ENCODE results near the gene DGUOK.

The DGUOK gene

DNA sequence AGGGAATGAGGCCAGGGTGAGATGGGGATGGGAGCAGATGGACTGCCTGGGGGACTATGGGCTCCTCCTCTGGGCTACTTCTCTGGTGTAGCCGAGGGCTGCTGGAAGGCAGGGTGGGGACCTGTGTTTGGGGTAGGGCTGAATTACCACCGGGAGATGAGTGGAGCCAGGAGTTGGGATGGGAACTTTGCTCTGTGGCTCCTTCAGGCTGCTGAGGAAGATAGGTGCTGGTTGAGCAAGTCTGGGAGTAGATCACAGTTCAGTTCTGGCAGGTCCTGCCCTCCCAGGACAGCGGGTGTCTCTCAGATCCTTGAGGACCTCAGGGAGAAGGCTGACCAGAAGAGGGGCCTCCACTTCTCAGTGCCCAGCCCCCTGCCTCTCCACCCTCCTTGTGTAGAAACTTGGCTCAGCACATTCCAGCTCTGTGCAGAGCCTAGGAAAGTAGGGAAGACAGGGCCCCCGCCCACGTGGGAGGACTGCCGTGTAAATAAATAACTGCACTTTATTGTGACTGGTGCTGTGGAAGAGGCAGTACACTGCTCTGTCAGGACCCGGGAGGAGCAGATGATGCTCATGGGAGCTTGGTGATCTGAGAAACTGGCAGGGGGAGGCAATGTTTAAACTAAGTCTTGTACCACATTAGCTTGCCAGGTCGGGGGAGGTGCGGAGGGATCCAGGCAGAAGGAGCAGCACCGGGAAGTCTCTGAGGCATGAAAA is 73.4 kb downstream of the DGUOK start:
- no peak overlapping the region for H3K27ac ChIP-seq (ENCODE audit: low read length)

DNA sequence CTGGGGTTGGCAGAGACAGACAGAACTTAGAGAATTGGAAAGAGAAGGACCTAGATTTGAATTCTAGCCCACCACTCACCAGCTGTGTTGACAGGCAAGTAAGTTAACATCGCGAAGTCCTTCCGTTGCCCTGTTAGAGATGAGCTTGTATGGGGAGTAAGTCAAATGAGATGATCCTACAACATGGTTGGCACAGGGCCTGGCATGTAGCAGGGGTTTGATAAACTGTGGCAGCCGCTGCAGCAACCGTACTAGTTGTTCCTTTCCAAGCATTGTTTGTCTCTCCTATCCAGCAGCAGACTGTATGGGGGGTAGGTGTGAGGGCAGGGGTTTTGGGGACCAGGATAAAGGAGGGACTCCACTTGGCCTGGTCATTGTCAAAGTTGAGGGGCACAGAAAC is 74.0 kb downstream of the DGUOK start:
- Histone ChIP-seq H3K4me3 (ENCODE audit: low read length in 2 of 2) (no peak overlapping the region), H3K4me1 (ENCODE audit: control insufficient read depth, insufficient read depth, low read length) (peaks cover 31% of the 10 kb centered on the region), H3K27me3 (ENCODE audit: control insufficient read depth in 1 of 2, insufficient read depth in 2 of 2, low read length in 2 of 2) (no peaks in the 10 kb centered on the region), H3K36me3 (ENCODE audit: control insufficient read depth in 2 of 2, insufficient read depth in 2 of 2, low read length in 2 of 2) (no peaks in the 10 kb centered on the region), H3K9me3 (ENCODE audit: control insufficient read depth in 2 of 2, low read length in 2 of 2) (no peaks in the 10 kb centered on the region), H3K27ac (ENCODE audit: low read length) (no peak overlapping the region), H3K9ac (ENCODE audit: low read length in 2 of 2) (no peak overlapping the region)

More for the DNA sequence above, 73.4 kb downstream of the DGUOK start:
- Histone ChIP-seq H3K9me3 (ENCODE audit: control insufficient read depth in 2 of 2, low read length in 2 of 2) (no peaks in the 10 kb centered on the region), H3K4me1 (ENCODE audit: control insufficient read depth, insufficient read depth, low read length) (peaks cover 27% of the 10 kb centered on the region), H3K4me3 (ENCODE audit: low read length in 2 of 2) (no peak overlapping the region), H3K36me3 (ENCODE audit: control insufficient read depth in 2 of 2, insufficient read depth in 2 of 2, low read length in 2 of 2) (no peaks in the 10 kb centered on the region), H3K27me3 (ENCODE audit: control insufficient read depth in 1 of 2, insufficient read depth in 2 of 2, low read length in 2 of 2) (no peaks in the 10 kb centered on the region), H3K9ac (ENCODE audit: low read length in 2 of 2) (no peak overlapping the region)

- Histone ChIP-seq H3K9ac (ENCODE audit: low read length in 2 of 2) (no peak overlapping the region), H3K27me3 (ENCODE audit: control insufficient read depth in 1 of 2, insufficient read depth in 2 of 2, low read length in 2 of 2) (no peaks in the 10 kb centered on the region), H3K4me3 (ENCODE audit: low read length in 2 of 2) (no peak overlapping the region), H3K27ac (ENCODE audit: low read length) (no peak overlapping the region), H3K4me1 (ENCODE audit: control insufficient read depth, insufficient read depth, low read length) (peaks cover 36% of the 10 kb centered on the region), H3K36me3 (ENCODE audit: control insufficient read depth in 2 of 2, insufficient read depth in 2 of 2, low read length in 2 of 2) (no peaks in the 10 kb centered on the region), H3K9me3 (ENCODE audit: control insufficient read depth in 2 of 2, low read length in 2 of 2) (no peaks in the 10 kb centered on the region)
Observed at GRCh38 chr2:74001121-74001520, 74.4 kb downstream of the DGUOK start.

DNA sequence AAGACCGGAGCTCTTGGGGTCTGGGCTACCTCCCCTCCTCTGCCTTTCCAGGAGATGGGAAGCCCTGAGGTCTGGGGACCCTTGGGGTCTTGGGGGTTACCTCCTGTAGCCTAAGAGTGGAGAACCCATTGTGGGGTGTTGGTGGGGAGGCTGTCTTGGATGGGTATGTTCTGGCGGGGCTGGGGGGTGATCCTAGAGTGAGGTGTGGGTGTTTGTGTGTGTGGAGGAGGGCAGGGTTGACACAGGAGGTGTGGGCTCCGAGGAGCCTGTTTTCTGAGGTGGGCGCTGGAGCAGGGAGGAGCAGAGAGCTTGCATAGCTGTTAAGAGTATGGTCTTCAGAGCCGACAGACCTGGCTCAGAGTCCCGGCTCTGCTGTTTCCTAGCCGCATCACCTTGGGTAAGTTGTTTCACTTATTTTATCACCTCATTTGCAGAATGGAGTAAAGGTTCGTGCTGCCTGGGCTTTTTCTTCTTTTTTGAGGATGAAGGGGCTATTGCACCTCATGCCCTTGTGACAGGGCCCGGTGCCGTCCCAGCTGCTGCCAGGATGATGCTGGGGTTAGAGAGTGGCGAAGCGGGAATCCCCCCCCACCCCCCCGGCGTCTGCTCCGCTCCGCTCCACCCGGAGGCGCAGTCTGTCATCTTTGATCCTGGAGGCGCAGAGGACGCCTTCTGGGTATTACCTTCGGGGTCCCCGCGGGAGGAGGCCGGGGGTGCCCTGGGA is 75.3 kb downstream of the DGUOK start:
- H3K9ac ChIP-seq (ENCODE audit: low read length in 2 of 2) = peak overlapping the region in 1 of 2 donors; percentile 13

DNA sequence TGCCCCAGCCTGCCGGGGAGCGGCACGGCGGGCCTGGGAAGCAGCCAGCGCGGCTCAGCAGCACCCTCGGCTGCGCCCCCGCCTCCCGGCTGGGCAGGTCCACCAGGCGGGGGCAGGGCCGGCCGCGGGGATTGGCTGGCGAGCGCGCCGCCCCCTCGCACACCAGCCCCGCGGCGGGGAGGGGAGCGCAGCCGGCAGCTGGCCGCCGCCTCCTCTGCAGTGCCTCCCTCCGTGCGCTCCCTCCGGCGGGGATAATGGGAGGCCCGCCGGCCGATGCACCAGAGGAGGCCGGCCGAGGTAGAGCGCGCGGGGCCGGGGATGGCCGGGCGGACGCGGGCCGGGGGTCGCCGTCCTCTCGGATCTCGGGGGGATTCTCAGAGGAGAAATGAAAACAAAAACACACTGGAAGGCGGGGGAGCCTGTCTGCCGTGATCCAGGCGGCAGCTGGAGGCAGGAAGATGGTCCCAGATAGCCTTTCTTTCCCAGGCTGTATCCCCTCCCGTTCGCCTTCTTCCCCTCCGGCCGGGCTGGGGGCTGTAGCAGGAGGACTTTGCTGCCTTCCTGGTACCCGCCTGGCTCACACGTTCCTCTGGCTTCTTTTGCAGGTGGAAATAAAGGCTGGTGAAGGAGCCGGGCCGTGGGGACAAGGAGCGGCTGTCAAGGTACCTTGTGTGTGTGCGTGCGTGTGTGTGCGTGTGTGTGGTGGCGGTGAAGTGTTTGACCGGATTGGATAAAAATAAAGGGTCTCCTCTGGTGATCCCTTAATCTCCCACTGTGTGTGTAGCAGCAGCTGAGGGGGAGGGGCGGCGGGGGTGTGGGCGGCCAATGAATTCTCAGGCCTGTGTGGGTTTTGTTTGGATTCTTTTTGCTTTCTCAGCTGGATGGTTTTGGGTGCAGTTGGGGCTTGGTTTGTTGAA is 76.1 kb downstream of the DGUOK start:
- Histone ChIP-seq H3K9ac (ENCODE audit: low read length in 2 of 2) (peak overlapping the region; percentile 68 to 70), H3K36me3 (ENCODE audit: control insufficient read depth in 2 of 2, insufficient read depth in 2 of 2, low read length in 2 of 2) (no peaks in the 10 kb centered on the region), H3K4me3 (ENCODE audit: low read length in 2 of 2) (peak overlapping the region; percentile 76 to 86), H3K9me3 (ENCODE audit: control insufficient read depth in 2 of 2, low read length in 2 of 2) (no peaks in the 10 kb centered on the region), H3K27me3 (ENCODE audit: control insufficient read depth in 1 of 2, insufficient read depth in 2 of 2, low read length in 2 of 2) (no peaks in the 10 kb centered on the region), H3K27ac (ENCODE audit: low read length) (no peak overlapping the region), H3K4me1 (ENCODE audit: control insufficient read depth, insufficient read depth, low read length) (peaks cover 42% of the 10 kb centered on the region)

More for the DNA sequence above, 75.3 kb downstream of the DGUOK start:
- Histone ChIP-seq H3K36me3 (ENCODE audit: control insufficient read depth in 2 of 2, insufficient read depth in 2 of 2, low read length in 2 of 2) (no peaks in the 10 kb centered on the region), H3K27me3 (ENCODE audit: control insufficient read depth in 1 of 2, insufficient read depth in 2 of 2, low read length in 2 of 2) (no peaks in the 10 kb centered on the region), H3K4me1 (ENCODE audit: control insufficient read depth, insufficient read depth, low read length) (peaks cover 40% of the 10 kb centered on the region), H3K27ac (ENCODE audit: low read length) (no peak overlapping the region), H3K4me3 (ENCODE audit: low read length in 2 of 2) (peak overlapping the region; percentile 32 to 86), H3K9me3 (ENCODE audit: control insufficient read depth in 2 of 2, low read length in 2 of 2) (no peaks in the 10 kb centered on the region)

DNA sequence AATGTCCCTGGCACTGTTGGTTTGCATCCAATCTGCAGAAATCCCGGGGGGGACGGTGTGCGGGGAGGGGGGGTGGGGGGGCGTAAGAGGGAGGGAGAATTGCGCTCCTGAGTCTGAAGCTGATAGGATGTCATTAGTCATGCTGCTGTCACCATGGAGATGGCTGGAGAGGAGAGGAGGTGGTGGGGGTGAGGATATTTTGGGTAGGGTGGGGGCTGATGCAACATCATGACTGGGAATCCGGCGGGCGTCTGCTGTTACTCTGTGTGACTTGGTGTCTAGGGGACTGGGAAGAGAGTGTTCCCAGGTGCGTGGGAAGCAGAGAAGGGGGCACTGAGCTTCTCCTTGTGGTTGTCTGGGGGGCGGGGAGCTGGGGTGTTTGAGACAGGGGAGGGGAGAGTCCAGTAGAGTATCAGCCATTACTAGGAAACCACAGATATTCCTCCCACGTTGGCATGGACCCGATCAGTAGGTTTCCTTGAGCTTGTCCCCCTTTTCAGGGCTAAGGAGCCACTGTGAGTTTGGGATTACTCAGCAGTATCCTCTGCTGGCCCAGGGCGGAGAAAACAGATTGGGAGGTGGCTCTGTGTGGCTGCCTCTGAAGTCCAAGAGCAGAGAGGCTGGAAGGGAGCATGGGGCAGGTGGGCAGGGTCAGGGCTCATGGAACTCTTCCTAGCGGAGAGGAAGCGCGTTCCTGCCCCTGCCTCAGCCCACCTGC is 77.0 kb downstream of the DGUOK start:
- peaks cover 42% of the 10 kb centered on the region for H3K4me1 ChIP-seq (ENCODE audit: control insufficient read depth, insufficient read depth, low read length)
- no peak overlapping the region for H3K9ac ChIP-seq (ENCODE audit: low read length in 2 of 2)
- H3K27me3 ChIP-seq (ENCODE audit: control insufficient read depth in 1 of 2, insufficient read depth in 2 of 2, low read length in 2 of 2) = no peaks in the 10 kb centered on the region
- H3K36me3 ChIP-seq (ENCODE audit: control insufficient read depth in 2 of 2, insufficient read depth in 2 of 2, low read length in 2 of 2) = no peaks in the 10 kb centered on the region
- no peaks in the 10 kb centered on the region for H3K9me3 ChIP-seq (ENCODE audit: control insufficient read depth in 2 of 2, low read length in 2 of 2)
- no peak overlapping the region for H3K4me3 ChIP-seq (ENCODE audit: low read length in 2 of 2)
- H3K27ac ChIP-seq (ENCODE audit: low read length) = no peak overlapping the region

DNA sequence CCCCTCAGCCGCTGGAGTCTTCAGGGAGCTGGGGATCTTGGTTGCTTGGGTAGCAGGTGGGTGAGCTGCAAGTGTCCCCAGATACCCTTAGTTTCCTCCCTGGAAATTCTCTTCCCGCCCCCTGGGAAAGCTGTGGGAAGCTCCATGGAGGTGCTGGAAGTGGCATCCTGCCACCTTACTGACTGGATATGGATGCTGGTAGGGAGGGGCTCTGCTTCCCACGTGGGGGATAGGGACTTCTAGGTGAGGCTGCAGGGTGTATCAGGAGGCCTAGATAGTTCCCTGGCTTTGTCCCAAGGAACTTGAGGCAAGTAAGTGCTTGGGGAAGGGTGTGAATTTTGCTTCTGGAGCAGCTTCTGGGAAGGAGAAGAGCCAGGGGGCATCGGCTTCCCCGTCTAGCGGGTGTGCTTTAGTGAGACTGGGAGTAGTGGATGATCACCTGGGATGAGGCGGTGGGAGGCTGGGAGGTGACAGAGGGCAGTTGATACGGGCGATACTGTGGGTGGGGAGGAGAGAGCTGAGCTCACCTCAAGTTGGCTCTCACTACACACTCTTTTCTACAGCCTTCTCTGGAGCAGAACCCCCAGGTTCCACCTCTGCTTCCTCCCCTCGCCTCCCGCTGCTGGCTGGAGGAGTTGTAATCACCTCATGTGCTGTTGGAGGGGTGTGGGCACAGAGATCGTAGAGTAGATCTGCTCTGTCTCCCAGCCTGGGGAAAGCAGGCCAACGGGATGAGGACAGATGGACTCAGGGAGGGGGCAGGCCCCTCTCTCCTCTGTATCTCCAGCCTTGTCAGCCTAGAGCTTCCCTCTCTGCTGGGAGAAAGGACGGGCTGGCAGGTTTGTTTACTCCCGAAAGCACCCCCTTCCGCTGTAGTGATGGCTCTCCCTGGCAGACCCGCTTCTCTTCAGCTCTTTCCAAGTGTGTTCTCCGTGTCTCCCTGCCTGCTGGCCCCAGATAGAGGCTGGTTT is 77.8 kb downstream of the DGUOK start:
- peaks cover 42% of the 10 kb centered on the region for H3K4me1 ChIP-seq (ENCODE audit: control insufficient read depth, insufficient read depth, low read length)
- H3K4me3 ChIP-seq (ENCODE audit: low read length in 2 of 2) = no peak overlapping the region
- H3K9ac ChIP-seq (ENCODE audit: low read length in 2 of 2) = no peak overlapping the region
- H3K36me3 ChIP-seq (ENCODE audit: control insufficient read depth in 2 of 2, insufficient read depth in 2 of 2, low read length in 2 of 2) = peaks cover 0 to 3% of the 10 kb centered on the region in 2 donors
- H3K9me3 ChIP-seq (ENCODE audit: control insufficient read depth in 2 of 2, low read length in 2 of 2) = no peaks in the 10 kb centered on the region
- H3K27me3 ChIP-seq (ENCODE audit: control insufficient read depth in 1 of 2, insufficient read depth in 2 of 2, low read length in 2 of 2) = no peaks in the 10 kb centered on the region
- no peak overlapping the region for H3K27ac ChIP-seq (ENCODE audit: low read length)

GRCh38 chr2:74005786-74006185 is 79.1 kb downstream of the DGUOK start:
- H3K27ac ChIP-seq (ENCODE audit: low read length) = no peak overlapping the region
- no peak overlapping the region for H3K4me3 ChIP-seq (ENCODE audit: low read length in 2 of 2)
- H3K9me3 ChIP-seq (ENCODE audit: control insufficient read depth in 2 of 2, low read length in 2 of 2) = no peaks in the 10 kb centered on the region
- no peaks in the 10 kb centered on the region for H3K27me3 ChIP-seq (ENCODE audit: control insufficient read depth in 1 of 2, insufficient read depth in 2 of 2, low read length in 2 of 2)
- peaks cover 39% of the 10 kb centered on the region for H3K4me1 ChIP-seq (ENCODE audit: control insufficient read depth, insufficient read depth, low read length)
- H3K9ac ChIP-seq (ENCODE audit: low read length in 2 of 2) = no peak overlapping the region
- H3K36me3 ChIP-seq (ENCODE audit: control insufficient read depth in 2 of 2, insufficient read depth in 2 of 2, low read length in 2 of 2) = peaks cover 0 to 3% of the 10 kb centered on the region in 2 donors

DNA sequence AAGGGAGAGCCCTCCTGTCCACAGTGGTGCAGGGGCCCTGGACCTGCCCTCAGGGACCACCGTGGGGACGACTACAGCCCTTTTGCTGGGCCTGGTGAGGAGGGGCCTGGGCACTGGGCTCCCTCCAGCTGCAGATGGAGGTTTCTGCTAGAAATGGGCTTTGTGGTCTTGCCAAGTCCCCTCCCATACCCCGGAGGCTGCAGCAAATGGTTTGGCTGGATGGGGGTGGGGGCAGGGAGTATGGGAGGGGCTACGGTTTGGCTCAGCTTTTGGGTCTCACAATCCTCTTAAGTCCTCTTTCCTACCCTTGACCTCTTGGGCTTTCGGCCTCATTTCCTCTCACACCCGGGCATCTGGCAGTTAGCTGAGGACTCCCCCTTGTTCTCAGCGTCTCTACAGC is 79.8 kb downstream of the DGUOK start:
- no peak overlapping the region for H3K9ac ChIP-seq (ENCODE audit: low read length in 2 of 2)
- H3K4me3 ChIP-seq (ENCODE audit: low read length in 2 of 2) = no peak overlapping the region
- no peak overlapping the region for H3K27ac ChIP-seq (ENCODE audit: low read length)

More for the DNA sequence above, 79.8 kb downstream of the DGUOK start:
- Histone ChIP-seq H3K27me3 (ENCODE audit: control insufficient read depth in 1 of 2, insufficient read depth in 2 of 2, low read length in 2 of 2) (no peaks in the 10 kb centered on the region), H3K4me1 (ENCODE audit: control insufficient read depth, insufficient read depth, low read length) (peaks cover 38% of the 10 kb centered on the region), H3K36me3 (ENCODE audit: control insufficient read depth in 2 of 2, insufficient read depth in 2 of 2, low read length in 2 of 2) (peaks cover 0 to 3% of the 10 kb centered on the region in 2 donors), H3K9me3 (ENCODE audit: control insufficient read depth in 2 of 2, low read length in 2 of 2) (no peaks in the 10 kb centered on the region)
